PC-3 (cell line): ENCODE data around the gene TSPAN13. TPM values are rescaled to one million over a fixed set of nuclear protein-coding genes. Genes with fewer than 3 reads are reported as not detected.

ENCODE experiments used
- ATAC-seq: fragments of 200-7000 bp; cut with Tn5 transposase; 2 replicates; pipeline ENCODE4 v1.9.1; 2020; ENCODE audit warnings: mild to moderate bottlenecking, moderate library complexity
- BruUV-seq: library from RNA; stranded (reverse); fragments of 400-500 nt; replicated peaks from 2 replicates; lab custom pipeline; 2021; lab: Mats Ljungman, UMichigan
- CTCF ChIA-PET: fragments of 300-600 bp; sonication (Branson Sonifier 250); formaldehyde crosslinking; loops from one replicate; lab custom pipeline; 2022; ENCODE audit warnings: antibody characterized with exemption; lab: Charles Lee
- POLR2A ChIA-PET: fragments of 300-600 bp; sonication (Branson Sonifier 250); formaldehyde crosslinking; loops from one replicate; lab custom pipeline; 2022; ENCODE audit warnings: antibody characterized with exemption; ENCODE audit not compliant: unreplicated experiment; lab: Charles Lee
- DNase-seq: peaks from one replicate; pipeline ENCODE4 v3.0.0-alpha.2; 2015
- H2AFZ ChIP-seq: fragments of 300-600 bp; sonication (generic); 2 replicates; pipeline ENCODE4 v1.6.0; 2016; ENCODE audit warnings: antibody characterized with exemption, low read length
- H3F3A ChIP-seq: fragments of 300-600 bp; sonication (generic); one replicate; pipeline ENCODE4 v1.6.0; 2017; ENCODE audit warnings: antibody characterized with exemption, low read length, control low read depth, mild to moderate bottlenecking; ENCODE audit not compliant: unreplicated experiment
- H3K27ac ChIP-seq: fragments of 300-600 bp; sonication (generic); 2 replicates; pipeline ENCODE4 v1.5.1; 2016; ENCODE audit warnings: mild to moderate bottlenecking, low read length
- H3K27me3 ChIP-seq: fragments of 300-600 bp; sonication (generic); 2 replicates; pipeline ENCODE4 v1.6.1; 2016; ENCODE audit warnings: low read length, mixed read lengths
- H3K36me3 ChIP-seq: fragments of 300-600 bp; sonication (generic); 2 replicates; pipeline ENCODE4 v1.6.1; 2016; ENCODE audit warnings: low read depth, mixed run types, low read length, mixed read lengths
- H3K4me1 ChIP-seq: fragments of 300-600 bp; sonication (generic); 2 replicates; pipeline ENCODE4 v1.5.1; 2016; ENCODE audit warnings: low read length; ENCODE audit not compliant: insufficient read depth
- H3K4me2 ChIP-seq: fragments of 300-600 bp; sonication (generic); 2 replicates; pipeline ENCODE4 v1.6.0; 2016; ENCODE audit warnings: low read length
- H3K4me3 ChIP-seq: fragments of 300-600 bp; sonication (generic); 2 replicates; pipeline ENCODE4 v1.5.1; 2016; ENCODE audit warnings: mild to moderate bottlenecking, low read length, mixed read lengths
- H3K79me2 ChIP-seq: fragments of 300-600 bp; sonication (generic); 2 replicates; pipeline ENCODE4 v1.6.1; 2017; ENCODE audit warnings: low read length, mixed read lengths
- H3K9ac ChIP-seq: fragments of 300-600 bp; sonication (generic); 2 replicates; pipeline ENCODE4 v1.6.0; 2016; ENCODE audit warnings: mild to moderate bottlenecking, low read length
- H3K9me2 ChIP-seq: fragments of 300-600 bp; sonication (generic); replicated peaks from 2 replicates; pipeline ENCODE4 v1.6.1; 2016; ENCODE audit warnings: mixed run types, low read length, mixed read lengths
- H3K9me3 ChIP-seq: fragments of 300-600 bp; sonication (generic); 2 replicates; pipeline ENCODE4 v1.6.1; 2016; ENCODE audit warnings: low read length, mixed read lengths
- H4K20me1 ChIP-seq: fragments of 300-600 bp; sonication (generic); 2 replicates; pipeline ENCODE4 v1.6.1; 2016; ENCODE audit warnings: low read length, mixed read lengths
- EZH2 ChIP-seq: fragments of 300-600 bp; sonication (generic); IDR thresholded peaks from one replicate; pipeline ENCODE4 v1.6.1; 2017; ENCODE audit warnings: antibody characterized with exemption, mild to moderate bottlenecking, low read length; ENCODE audit not compliant: unreplicated experiment
- EZH2phosphoT487 ChIP-seq: fragments of 300-600 bp; sonication (generic); IDR thresholded peaks from 2 replicates; pipeline ENCODE4 v1.6.1; 2018; ENCODE audit warnings: mild to moderate bottlenecking, antibody characterized with exemption, low read length, borderline replicate concordance
- intact Hi-C: fragments of 100-400 bp; cut with micrococcal nuclease; formaldehyde crosslinking; loops from 2 replicates; pipeline ENCODE4 v1.9.0; 2023
- total RNA-seq: library from RNA; depleted of rRNA; stranded (reverse); fragments of >200 nt; gene quantifications from 2 replicates; pipeline ENCODE4 v1.2.3, GENCODE V29; 2014
- TF ChIP-seq, protein P1 (sequence below): fragments of 300-600 bp; sonication (generic); conservative IDR thresholded peaks from 2 replicates; pipeline ENCODE4 v1.5.1; 2017; ENCODE audit warnings: antibody characterized with exemption, low read depth, mild to moderate bottlenecking, low read length

TSPAN13 gene
- total RNA-seq, 1 experiment from 2014 or later, result 34.9 TPM

DNA sequence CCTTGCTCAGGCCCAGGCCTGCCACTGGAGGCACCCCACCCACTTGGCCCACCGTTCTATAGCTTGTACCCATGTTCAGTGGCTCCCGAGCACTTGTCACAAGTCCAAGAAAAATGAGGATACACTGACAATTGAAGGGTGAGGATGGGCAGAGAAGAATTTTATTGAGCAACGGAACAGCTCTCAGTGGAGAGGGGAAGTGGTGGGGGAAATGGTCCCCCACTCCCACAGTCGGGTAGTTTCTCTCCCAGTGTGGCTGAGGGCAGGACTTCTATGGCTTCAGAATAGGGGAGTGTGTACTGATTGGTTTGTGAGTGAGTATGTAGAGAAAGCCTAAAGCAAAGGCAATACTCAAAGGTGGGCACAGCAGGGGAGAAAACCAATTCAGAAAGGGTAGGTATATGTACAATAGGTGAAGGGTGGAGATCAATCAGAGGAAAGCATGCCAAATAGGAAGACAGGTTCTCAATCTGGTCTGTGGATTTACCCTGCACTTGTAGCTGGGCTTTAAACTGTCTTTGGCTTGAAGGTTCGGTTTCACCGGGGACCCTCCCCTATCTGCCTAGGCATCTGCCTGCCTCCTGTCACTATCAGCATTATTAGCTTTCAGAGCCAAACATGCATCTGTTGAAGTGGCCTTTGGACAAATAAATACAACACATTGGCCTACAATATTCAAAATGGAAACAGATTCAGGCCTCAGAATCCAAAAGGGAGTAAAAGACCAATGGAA, 8.9 kb upstream of the TSPAN13 start:
- H3K9me2 ChIP-seq, result no peaks in the 10 kb centered on the region
- BruUV-seq, result no TSS peak
- no peak overlapping the region for H3K4me3 ChIP-seq
- H3K4me2 ChIP-seq, result no peak overlapping the region
- H3K36me3 ChIP-seq, result no peaks in the 10 kb centered on the region
- H3K9me3 ChIP-seq, result no peaks in the 10 kb centered on the region
- no peak overlapping the region for H3K27ac ChIP-seq
- H3K4me1 ChIP-seq, result peaks cover 31% of the 10 kb centered on the region
- POLR2A ChIA-PET, result no interaction called here
- TF ChIP-seq EZH2, result no peak
- DNase-seq, result no peak
- H3K9ac ChIP-seq, result no peak overlapping the region
- no peaks in the 10 kb centered on the region for H3K27me3 ChIP-seq
- H4K20me1 ChIP-seq, result no peaks in the 10 kb centered on the region
- intact Hi-C loops, result no loop called here
- H3F3A ChIP-seq, result no peaks in the 10 kb centered on the region
- no peak overlapping the region for H2AFZ ChIP-seq
- H3K79me2 ChIP-seq, result no peaks in the 10 kb centered on the region
- CTCF ChIA-PET, result interaction anchor here (0.6 kb wide), 1 partner anchor 21 kb away, joined by 4 read pairs; no protein-coding TSS in a partner anchor
- no peak for ATAC-seq

DNA sequence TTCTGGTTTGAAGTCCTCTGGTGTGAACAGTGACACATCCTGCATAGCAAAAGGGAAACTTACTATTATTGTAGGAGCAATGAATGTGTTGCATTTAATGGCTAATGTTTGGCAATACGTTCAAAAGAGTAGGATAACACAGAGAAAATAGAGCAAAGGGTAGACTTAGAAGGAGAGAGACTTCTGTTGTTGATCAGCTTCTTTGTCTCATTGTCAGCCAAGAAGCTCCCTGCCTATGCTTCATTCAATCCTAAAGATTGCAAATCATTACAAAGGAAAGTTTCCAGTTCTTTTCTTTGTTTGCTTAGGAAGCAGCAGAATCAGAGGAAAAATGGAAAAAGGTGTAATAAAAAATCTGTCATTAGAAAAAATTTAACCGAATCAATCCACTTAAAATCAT, 7.9 kb upstream of the TSPAN13 start:
- Histone ChIP-seq H3K79me2 (no peaks in the 10 kb centered on the region), H3K27ac (no peak overlapping the region), H4K20me1 (no peaks in the 10 kb centered on the region), H3K9me2 (no peaks in the 10 kb centered on the region), H3K27me3 (no peaks in the 10 kb centered on the region), H2AFZ (no peak overlapping the region), H3K4me3 (no peak overlapping the region), H3K4me1 (peaks cover 24% of the 10 kb centered on the region), H3K9ac (no peak overlapping the region), H3K36me3 (no peaks in the 10 kb centered on the region), H3F3A (no peaks in the 10 kb centered on the region), H3K4me2 (no peak overlapping the region), H3K9me3 (no peaks in the 10 kb centered on the region)
- ChIA-PET POLR2A (no interaction called here), CTCF (no interaction called here)
- intact Hi-C loops, result no loop called here
- DNase-seq (no peak), ATAC-seq (no peak)
- TF ChIP-seq EZH2 (no peak), EZH2phosphoT487 (no peak)
- TF ChIP-seq, protein P1, sequence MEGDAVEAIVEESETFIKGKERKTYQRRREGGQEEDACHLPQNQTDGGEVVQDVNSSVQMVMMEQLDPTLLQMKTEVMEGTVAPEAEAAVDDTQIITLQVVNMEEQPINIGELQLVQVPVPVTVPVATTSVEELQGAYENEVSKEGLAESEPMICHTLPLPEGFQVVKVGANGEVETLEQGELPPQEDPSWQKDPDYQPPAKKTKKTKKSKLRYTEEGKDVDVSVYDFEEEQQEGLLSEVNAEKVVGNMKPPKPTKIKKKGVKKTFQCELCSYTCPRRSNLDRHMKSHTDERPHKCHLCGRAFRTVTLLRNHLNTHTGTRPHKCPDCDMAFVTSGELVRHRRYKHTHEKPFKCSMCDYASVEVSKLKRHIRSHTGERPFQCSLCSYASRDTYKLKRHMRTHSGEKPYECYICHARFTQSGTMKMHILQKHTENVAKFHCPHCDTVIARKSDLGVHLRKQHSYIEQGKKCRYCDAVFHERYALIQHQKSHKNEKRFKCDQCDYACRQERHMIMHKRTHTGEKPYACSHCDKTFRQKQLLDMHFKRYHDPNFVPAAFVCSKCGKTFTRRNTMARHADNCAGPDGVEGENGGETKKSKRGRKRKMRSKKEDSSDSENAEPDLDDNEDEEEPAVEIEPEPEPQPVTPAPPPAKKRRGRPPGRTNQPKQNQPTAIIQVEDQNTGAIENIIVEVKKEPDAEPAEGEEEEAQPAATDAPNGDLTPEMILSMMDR, result no peak
- no TSS peak for BruUV-seq

DNA sequence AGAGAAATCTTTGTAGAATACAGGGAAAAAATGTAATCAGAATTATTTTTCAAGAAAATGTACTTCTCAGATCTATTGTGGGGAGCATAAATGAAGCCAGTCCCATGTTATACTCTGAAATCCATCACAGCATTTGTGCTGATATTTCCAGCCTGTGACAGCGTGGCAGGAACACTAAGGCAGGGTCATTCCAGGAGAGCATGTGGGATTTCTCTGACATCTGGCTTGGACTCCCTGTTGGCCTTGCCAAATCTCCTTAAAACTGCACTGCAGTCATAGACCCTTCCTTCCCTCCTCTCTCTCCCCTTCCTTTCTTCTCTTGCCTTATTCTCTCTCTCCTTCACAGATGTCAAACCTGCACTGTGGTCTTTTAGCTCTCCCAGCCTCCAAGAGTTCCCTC, 6.5 kb upstream of the TSPAN13 start:
- no peaks in the 10 kb centered on the region for H3K27me3 ChIP-seq
- H3K79me2 ChIP-seq, result no peaks in the 10 kb centered on the region
- H3K36me3 ChIP-seq, result no peaks in the 10 kb centered on the region
- no peak overlapping the region for H3K9ac ChIP-seq
- TF ChIP-seq, protein P1, result no peak
- TF ChIP-seq EZH2phosphoT487, result no peak
- TF ChIP-seq EZH2, result no peak
- no peaks in the 10 kb centered on the region for H3K9me2 ChIP-seq
- H3K4me1 ChIP-seq, result peaks cover 16% of the 10 kb centered on the region
- ChIA-PET POLR2A (no interaction called here), CTCF (no interaction called here)
- no peaks in the 10 kb centered on the region for H3K9me3 ChIP-seq
- BruUV-seq, result no TSS peak
- H3K4me2 ChIP-seq, result no peak overlapping the region
- no peak overlapping the region for H3K4me3 ChIP-seq
- H3K27ac ChIP-seq, result no peak overlapping the region
- no peaks in the 10 kb centered on the region for H4K20me1 ChIP-seq
- no peak for DNase-seq
- intact Hi-C loops, result no loop called here
- ATAC-seq, result no peak
- H3F3A ChIP-seq, result no peaks in the 10 kb centered on the region
- H2AFZ ChIP-seq, result no peak overlapping the region
